GM12864 (cell line): ENCODE results near the gene GRXCR2.

ENCODE experiments used
- DNase-seq: peaks from one replicate; pipeline ENCODE4 v3.0.0-alpha.2; 2011; ENCODE audit warnings: low read depth
- H3K4me3 ChIP-seq: 2 replicates; pipeline ENCODE4 v1.5.1; 2011; ENCODE audit warnings: mild to moderate bottlenecking, low read depth, low read length, control low read depth
- TF ChIP-seq, protein P1 (sequence below): IDR thresholded peaks from 2 replicates; pipeline ENCODE4 v1.5.1; 2011; ENCODE audit warnings: low read depth, mild to moderate bottlenecking, moderate library complexity, low read length, control low read depth, inconsistent platforms; ENCODE audit errors: missing control alignments

GRXCR2 gene

DNA sequence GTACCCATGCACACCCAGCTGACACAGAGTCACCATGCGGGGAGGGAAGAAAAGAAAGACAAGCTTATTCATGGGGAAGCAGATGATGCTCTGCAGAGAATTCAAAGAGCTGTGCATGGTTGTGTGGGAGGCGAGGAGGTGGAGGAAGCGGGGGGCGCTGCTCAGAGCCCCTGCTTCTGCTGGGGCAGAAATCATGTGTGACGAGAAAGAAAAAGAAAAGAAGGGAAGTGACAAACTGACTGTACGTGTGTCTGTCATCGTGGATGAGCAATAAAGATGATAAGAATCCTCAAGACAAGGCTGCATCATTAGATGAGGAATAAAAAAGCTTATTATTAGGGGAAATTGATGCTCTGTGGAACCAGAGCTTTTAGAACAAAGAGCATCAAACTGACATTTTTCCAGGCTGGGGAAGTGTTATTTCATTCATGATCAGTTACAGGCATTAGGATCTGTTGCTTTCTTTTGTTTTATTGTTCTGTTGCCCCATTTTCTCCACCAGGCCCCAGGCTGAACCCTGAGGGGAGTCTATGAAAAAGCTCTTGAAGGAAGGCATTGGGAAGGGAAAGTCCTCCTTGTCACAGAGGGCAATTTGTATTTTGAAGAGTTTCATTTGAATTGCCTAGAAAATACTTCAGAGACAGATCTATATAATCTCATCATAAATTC, 43.3 kb upstream of the GRXCR2 start:
- H3K4me3 ChIP-seq: no peak overlapping the region
- TF ChIP-seq, protein P1, sequence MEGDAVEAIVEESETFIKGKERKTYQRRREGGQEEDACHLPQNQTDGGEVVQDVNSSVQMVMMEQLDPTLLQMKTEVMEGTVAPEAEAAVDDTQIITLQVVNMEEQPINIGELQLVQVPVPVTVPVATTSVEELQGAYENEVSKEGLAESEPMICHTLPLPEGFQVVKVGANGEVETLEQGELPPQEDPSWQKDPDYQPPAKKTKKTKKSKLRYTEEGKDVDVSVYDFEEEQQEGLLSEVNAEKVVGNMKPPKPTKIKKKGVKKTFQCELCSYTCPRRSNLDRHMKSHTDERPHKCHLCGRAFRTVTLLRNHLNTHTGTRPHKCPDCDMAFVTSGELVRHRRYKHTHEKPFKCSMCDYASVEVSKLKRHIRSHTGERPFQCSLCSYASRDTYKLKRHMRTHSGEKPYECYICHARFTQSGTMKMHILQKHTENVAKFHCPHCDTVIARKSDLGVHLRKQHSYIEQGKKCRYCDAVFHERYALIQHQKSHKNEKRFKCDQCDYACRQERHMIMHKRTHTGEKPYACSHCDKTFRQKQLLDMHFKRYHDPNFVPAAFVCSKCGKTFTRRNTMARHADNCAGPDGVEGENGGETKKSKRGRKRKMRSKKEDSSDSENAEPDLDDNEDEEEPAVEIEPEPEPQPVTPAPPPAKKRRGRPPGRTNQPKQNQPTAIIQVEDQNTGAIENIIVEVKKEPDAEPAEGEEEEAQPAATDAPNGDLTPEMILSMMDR: no peak
- DNase-seq: no peak

DNA sequence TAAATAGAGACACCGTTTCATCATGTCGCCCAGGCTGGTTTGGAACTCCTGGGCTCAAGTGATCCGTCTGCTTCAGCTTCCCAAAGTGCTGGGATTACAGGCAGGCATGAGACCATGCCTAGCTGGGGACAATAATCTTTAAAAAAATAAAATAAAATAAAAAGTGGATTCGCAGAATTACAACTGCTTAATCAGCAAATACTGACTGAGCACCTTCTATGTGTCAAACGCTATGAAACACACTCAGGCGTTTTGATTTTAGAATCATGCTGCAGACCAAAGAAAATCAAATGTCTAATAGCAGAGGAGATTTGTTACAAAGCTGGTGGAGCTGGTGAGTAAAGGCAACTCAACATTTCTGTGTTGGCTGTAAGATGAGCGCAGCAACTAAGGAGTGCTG, 40.9 kb upstream of the GRXCR2 start:
- no peak for DNase-seq
- TF ChIP-seq, protein P1: no peak
- no peak overlapping the region for H3K4me3 ChIP-seq

DNA sequence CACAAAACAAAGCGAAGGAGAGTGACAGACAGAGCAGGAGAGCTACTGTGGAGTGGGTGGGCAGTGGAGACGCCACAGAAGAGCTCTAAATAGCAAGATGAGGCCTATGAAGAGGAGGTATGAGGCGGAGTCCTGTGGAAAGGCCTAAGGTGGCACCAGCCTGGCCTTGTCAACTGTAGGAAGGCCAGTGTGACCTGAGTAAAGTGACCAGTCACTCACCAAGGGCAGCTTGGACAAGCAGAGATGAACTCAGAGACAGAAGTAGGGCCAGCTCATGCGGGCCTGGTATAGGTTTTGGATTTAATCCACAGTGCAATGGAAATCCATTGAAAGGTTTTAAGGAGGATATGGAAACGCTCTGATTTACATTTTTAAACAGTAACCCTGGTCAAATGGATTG, 39.8 kb upstream of the GRXCR2 start:
- no peak for DNase-seq
- TF ChIP-seq, protein P1: no peak
- no peak overlapping the region for H3K4me3 ChIP-seq

DNA sequence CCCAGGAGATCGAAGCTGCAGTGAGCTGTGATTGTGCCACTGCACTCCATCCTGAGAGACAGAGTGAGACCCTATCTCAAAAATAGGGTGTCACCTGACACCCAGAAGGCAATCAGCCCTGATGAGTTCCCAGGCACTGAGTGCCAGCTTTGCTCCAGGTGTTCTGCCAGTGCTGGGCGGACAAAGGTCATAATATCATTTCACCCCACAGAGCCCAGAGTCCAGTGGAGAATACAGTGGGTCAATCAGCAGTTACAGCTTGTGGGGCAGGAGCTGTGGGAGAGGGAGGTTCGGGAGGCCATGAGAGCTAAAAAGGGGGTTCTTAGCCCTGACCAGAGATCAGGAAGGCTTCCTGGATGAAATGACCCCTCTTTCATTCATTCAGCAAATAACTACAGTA, 39.2 kb upstream of the GRXCR2 start:
- H3K4me3 ChIP-seq: no peak overlapping the region
- no peak for DNase-seq
- TF ChIP-seq, protein P1: no peak

DNA sequence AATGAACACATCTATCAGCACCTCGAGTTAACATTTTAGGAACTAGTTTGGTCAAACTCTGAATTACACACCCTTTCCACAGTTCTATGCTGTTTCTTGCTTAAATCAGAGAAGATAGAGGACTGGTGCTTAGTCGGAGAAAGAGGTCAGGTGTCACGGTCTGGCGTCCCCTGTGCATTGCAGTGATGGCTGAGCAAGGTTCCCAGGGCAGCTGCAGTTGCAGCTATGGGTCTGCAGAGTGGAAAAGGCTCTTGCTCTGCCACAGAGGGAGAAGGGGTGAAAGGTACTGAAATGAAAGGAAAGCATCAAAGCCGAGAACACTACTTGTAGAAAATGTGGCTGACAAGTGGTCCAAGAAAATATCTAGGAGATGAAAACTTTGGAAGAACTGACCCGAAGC, 38.4 kb upstream of the GRXCR2 start:
- no peak overlapping the region for H3K4me3 ChIP-seq
- DNase-seq: no peak
- TF ChIP-seq, protein P1: no peak

DNA sequence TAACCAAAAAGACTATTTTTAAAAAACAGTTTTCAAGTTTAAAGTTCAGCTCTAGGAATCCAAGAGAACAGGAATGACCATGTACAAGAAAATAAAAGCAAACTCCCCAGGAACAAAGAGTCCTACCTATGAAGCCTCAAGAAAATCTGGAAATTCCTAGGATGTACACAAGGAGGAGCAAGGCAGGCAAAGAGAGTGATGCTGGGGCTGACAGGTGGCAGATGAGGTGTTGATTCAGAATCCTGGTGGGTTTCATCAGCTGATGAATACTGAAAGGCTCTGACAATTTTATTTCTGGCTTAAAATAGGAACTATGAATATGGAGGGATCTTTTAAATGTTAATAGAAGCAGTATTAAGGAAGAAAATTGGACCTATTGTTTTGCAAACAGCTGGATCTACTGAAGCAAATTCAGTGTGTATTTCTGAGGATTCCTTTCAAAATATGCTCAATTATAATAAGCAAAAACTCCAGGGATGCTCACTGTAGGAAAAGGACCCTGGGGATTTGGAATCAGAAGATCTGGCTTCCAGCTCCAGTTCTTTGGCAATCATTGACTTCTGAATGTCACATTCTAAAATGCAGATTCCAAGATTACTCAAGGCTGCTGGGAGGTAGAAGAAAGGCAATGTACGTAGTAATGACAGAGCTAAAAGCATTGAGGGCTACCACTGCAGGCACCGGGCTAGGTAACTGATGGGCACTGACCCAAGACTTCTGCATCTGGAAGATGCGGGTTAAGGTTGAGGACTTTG, 35.6 kb upstream of the GRXCR2 start:
- no peak for DNase-seq
- TF ChIP-seq, protein P1: no peak
- H3K4me3 ChIP-seq: no peak overlapping the region

DNA sequence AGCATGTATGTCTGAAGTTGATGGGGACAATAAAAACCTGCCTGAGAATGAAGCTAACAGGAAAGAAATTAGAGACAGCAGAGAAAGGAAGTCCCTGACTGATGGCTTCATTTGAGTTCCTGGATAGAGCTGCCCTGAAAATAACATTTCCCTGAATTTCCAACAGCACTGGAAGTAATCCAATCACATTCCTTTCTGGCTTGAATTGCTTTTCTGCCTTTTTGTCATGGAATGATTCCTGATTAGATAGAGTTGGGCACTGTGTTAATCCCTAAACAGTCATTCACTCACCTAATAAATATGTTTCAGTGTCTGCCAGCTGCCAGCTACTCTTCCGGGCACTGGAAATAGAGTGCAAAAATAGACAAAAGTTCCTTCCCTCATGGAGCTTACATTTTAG, 33.6 kb upstream of the GRXCR2 start:
- DNase-seq: no peak
- no peak overlapping the region for H3K4me3 ChIP-seq

More for the DNA sequence above, 33.6 kb upstream of the GRXCR2 start:
- TF ChIP-seq, protein P1: no peak
